Fibroblast of skin of back (primary cell): ENCODE results near the gene PPP1R11.
A peak's percentile ranks its signal among the peaks of the same experiment; 100 is the strongest.

ENCODE experiments used
- DNase-seq: peaks from one replicate; pipeline ENCODE4 v3.0.0-alpha.2; 2013

PPP1R11 gene

GRCh38 chr6:30061858-30062458, 5.0 kb upstream of the PPP1R11 start:
- peak; percentile 30 for DNase-seq

DNA sequence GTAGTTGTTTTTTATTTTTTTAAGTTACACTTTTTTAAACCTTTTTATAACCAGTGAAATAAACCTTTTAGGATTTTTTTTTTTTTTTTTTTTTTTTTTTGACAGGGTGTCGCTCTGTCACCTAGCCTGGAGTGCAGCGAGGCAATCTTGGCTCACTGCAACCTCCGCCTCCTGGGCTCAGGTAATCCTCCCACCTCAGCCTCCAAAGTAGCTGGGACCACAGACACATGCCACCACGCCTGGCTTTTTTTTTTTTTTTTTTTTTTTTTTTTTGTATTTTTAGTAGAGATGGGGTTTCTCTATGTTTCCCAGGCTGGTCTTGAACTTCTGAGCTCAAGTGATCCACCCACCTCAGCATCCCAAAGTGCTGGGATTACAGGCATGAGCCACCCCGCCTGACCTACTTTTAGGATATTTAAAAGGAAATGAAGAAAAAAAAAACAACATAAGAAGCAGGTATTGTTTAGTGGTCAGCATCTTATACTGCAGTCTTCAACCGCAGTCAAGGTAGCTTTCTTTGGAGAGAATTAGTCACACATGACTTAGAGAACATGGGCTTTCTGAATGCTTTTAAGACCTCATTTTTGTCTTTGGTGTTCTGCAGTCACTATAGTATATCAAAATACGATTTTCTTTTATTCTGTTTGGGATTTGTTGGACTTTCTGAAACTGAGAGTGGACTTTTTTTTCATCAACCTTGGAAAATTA, 4.4 kb upstream of the PPP1R11 start:
- no peak for DNase-seq

DNA sequence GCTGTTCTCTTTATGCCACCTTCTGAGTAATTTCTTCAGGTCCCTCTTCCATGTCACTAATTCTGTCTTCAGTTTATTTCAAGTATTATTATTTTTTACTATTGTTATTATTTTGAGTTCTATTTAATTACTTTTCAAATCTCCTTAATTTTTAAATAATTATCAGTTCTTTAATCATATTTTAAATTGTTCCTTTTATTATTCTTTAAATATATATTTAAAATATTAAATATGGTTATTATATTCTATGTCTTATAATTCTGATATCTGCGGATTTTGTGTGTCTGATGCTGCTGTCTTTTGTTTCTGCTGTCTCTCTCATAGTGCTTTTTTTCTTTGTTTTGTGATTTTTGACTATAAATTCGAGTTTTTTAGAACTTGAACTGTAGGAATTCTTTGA, 3.7 kb upstream of the PPP1R11 start:
- DNase-seq: no peak

DNA sequence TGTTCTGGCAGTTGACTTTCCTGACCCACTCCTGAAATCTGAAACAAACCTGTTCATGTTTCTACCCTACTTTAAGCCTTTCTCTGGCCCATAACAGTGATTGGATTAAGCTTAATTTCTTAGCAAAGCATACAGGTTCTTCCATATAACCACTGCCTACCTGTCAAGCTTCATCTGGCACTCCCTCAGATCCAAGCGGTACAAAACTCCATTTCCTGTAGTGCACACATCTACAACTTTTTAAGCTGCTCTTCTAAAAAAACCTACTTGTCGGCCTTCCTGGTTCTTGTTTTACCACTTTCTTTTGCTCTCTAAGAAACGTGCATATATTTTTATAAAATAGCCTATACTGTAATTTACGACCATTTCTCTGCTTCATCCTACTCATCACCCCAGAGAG, 916 bp upstream of the PPP1R11 start:
- DNase-seq: no peak

DNA sequence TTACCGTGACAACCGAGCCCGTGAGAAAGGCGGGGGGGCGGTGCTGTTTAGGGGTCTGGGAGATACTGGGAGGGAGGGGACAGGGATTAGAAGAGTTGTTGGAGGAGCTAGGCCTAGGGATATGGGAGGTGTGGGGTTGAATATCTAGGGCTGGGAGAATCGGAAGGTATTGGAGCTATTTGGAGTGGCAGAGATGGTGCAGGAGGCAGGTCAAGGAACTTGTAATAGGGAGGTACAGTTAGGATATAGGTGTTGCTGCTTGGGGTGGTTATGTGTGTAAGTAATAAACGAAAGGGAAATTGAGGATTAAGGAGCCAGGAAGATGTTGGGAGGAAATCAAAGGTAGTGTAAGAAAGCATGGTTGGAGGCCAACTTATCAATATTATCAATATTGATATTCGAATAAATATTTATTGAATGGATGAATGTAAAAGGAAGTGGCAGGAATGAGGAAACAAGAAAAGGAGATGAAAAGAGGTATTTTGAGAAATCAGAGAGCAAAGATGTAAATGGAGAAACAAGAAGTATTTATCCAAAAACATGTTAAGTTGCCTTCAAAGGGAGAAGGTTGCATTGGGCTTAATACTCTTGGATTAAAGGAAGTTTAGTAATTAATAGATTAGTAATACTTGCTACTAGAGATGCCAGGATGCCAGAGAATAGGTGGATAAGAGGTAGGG, 602 bp downstream of the PPP1R11 start:
- DNase-seq: no peak

DNA sequence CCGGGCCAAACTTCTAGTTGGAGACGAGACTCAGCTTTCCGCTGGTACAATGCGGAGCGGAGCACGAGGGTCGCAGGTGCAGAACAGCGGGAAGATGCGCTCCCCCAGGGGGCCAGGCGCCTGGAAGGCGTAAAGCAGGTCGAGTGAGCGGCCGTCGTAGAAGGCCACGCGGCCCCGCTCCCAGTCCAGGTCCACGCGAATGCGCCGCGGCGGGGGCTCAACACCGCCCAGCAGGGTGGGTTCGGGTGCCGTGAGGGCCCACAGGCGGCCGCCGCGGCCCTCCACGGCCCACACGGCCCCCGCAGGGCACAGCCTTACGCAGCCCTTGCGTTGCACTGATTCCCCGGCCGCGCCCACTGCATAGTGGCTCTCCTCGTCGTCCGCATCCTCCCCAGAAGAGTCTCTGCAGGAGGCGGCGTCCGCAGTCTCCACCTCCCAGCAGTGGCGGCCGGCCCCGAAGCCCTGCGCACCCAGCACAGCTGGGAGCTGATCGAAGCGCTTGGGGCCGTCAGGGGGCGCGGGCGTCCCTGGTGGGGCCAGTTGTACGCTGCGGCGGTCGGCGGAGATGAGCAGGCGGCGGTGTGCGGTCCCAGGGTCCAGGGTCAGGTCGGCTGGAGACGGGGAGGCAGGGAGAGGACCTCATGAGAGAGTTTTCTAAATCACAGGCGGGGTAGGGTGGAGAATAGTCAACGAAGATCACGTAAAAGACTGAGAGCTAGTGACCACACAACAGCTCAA, 4.3 kb downstream of the PPP1R11 start:
- DNase-seq: peak; percentile 27

GRCh38 chr6:30071858-30072257, 4.9 kb downstream of the PPP1R11 start:
- DNase-seq: no peak

DNA sequence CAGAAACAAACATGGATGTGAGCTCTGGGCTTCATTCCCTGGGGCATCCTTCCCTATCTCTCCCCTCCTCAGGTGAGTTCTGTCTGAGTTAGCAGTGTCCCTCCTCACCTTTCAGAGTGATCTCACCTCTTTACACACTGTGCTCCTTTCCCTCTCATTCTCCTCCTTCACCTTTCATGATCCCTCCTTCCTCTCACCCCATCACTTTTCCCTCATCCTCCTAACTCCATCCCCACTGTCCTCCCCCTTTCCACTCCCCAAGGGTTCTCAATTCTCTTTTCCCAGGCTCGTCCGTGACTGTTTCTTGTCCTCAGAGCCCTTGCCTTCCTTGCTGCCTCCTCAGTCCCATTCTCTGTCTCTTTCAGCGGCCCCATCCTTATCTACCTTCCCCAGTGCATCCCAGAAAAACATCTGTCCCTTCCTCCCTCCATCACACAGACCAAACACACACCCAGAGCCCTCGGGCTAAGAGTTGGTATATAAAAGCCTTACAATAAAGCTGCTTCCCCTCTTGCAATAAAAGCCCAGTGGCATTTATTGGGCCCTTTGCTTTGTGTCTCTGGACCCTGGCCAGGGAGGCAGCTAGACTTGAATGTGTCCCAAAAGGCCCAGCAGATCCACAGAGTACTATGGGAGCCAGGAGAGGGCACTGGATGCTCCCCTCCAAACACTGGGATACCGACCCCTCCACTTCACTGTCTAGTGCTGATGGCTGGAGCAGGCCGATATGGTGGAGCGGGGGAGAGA, 6.7 kb downstream of the PPP1R11 start:
- no peak for DNase-seq

DNA sequence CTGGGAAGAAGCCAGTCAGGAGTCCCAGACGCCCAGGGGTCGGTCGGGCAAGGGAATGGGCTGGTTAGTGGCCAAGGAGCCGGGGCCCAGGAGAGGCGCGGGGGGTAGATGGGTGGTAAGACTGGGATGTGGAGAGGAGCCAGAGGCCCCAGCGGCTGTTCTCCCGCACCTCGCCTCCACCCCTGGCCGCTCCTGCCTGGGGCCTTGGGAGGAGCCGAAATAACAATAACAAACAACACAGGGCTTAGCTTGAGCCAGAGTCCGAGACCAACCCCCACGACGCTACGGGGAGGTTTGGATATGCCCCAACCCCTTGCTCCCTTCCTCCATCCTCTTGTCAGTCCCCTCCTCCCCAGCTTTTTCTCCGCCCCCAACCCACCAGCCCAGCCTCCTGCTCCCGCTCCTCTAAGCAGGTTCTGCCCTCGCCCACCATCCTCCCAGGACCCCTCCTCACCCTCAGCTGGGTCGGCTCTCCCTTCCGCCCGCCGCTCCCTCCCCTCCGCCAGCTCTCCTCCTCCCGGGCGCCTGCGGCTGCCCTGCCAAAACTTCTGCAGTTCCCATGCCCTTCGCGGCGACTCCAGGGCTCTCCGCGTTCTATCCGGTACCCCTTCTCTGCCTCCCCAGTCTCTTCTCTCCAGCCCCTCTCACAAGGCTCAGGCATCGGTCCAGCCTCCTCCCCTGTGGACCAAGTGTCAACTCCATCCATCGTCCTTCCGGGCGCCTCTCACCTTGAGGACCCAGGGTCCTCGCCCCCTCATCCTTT, 7.5 kb downstream of the PPP1R11 start:
- no peak for DNase-seq

DNA sequence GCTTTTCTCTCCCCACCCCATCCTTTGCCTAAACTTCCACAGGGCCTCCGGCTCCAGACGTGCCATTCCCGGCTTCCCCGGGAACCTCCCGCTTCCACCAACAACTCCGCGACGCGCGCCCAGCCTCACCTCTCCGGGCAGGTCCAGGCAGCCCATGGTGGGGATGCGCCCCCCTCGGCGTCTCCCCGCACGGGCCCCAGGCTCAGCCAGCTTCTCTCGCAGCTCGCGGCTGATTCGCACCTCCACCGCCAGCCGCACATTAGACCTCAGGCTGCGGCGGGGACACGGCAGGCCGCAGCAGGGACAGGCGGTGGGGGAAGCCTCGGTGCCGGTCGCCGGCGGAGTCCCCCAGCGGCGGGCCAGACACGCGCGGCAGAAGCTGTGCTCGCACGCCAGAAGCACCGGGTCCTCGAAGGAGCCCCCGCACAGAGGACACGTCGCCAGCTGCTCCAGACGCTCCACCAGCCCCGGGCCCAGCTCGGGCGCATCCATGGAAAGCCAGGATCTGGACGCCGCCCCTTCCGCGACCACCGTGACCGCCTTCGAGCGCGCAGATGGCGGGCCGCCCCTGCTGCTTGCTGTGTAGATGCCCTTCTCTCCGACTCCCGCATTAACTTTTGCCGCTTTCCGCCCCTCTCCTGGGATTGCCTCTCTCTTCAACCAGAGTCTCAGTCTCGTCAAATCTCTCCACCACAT, 8.2 kb downstream of the PPP1R11 start, which contains the start of gene RNF39:
Gene RNF39, minus strand, starts transcription at position 676 of the 696 bp plus-strand sequence. Its CDS starts 184 bp downstream, at position 492.
- DNase-seq: no peak

DNA sequence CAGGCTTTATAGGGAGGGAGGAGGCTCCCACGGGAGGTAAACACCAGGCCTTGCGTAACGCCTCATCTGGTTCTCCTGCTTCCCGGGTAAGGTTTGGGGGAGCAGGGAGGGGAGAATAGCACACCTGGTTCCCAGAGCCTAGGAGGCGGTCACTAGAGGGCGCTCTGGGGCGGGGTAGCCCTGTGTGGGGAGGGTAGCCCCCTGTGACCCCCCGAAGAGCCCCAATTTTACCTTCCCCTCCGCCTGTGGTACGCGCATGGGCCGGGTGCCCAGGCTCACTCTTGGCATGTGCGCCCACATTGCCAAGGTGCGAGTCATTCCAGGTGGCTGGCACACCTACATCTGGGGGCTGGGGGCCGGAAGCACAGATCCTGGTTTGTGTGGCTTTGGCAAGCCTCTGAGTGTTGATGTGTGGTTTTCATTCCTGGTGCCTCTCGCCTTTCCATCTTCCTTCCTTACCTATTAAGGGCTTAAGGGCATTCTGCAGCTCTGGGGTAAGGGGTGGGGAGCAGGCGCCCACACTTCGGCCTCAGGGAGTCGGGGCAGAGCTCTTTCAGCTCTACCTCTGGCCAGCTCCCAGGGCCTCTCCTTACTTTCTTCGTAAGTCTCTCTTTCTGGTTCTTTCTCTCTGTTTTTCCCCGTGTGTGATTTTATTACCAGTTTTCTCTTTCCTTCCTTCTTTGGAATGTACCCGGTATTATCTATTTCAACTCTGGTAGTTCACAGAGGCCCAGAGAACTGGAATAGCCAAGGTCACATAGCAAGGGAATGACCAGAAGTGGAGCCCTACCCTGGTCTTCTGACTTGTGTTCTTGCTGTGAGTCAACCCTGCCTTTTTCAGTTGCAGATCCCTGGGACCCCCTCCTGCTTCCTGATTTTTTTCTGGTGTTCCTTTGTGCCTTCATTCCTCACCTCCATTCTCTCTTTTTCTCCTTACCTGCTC, 9.1 kb downstream of the PPP1R11 start:
- no peak for DNase-seq

GRCh38 chr6:30077218-30077617, 10.2 kb downstream of the PPP1R11 start:
- no peak for DNase-seq

GRCh38 chr6:30087876-30088275, 20.9 kb downstream of the PPP1R11 start:
- DNase-seq: no peak

DNA sequence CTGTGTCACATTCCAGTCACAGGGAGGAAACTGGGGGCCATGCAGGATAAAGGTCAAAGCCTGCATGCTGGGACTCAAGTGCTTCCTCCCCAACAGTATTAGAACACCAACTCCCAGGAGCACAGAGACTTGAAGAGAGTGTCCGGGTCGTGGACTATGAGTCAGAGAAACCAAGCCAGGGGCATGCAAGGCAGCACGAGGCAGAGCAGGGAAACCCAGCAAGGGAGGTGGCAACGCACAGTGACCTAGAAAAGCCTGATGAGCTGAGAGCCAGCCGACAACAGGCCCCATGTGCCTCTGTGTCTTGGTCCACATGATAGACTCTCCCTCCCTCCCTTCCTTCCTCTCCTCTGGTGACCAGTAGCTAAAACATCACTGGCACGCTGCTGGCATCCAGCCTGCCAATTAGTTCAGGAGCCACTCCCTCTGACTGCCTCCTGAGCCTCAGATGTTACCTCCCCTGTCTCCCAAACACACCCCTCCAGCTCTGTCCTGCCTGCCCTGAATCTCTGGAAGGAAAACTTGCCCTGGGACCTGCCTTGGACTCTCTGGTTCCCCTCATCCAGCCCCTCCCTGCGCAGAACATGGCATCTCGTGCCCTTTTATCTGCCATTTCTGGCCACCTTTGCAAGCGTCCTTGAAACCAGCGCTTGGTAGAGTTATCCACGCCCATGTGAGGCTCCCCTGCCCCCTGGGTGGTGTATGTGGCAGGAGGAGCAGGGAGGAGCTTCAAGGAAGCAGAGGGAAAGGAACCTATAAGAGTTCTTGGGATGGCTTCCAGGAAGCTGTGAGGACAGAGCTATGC, 24.8 kb downstream of the PPP1R11 start:
- peak; percentile 82 for DNase-seq

DNA sequence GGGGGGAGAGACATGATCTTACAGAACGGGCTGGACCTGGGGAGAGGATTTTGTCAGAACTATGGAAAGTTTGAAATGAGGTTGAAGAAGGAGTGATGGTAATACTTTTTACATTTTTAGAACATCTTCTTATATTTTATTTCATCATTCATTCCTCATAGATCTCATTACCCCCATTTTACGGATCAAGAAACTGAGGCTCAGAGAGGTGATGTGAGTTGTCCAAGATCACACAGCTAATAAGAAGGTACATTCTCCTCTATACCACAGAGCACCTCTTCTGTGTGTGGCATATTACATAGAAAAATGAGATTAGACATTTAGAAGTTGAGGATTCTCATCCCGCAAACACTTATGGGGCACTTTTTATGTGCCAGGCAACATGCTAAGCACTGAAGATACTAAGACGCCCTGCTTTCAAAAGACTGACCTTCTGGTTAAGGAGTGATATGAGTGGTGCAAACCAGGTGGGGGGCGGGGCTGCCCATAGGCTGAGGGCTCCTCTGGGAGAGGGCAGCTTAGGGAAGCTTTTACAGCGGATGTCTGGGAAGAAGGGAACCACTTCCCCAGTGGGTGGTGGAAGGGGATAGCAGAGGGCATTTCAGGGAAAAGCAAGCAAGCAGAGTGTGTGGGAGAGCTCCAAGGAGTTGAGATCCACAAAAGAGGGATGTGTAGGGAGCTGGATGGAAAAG, 26.0 kb downstream of the PPP1R11 start:
- no peak for DNase-seq

DNA sequence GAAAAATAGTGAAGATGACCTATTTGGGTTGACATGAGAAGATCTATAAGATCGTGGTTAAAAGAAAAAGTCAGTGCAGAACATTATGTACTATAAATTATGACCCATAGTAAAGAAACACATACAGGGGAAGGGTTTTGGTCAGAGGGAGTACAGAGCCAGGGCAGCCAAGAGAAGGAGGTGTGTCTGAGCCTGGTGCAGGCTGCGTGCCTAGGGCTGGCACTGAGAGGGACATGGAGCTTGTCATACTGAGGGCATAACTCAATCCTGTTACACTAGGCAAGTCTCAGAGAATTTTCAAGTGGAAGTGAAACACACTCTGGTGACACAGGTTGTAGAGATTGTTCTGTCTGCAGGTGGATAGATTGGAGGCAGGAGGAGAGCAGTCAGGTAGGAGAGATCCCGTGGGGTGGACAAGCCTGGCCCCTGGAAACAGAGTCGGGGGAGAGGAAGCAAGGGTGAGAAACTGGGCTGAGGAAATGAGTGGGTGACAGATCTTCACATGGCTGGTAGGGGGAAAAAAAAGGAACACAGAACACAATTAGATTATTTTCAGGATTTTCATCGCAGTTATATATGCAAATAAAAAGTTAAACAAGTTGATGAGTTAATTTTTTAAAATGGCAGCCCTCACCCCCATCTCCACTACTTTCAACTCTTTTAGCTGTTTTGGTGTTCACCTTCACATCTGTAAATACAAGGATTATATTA, 27.1 kb downstream of the PPP1R11 start:
- no peak for DNase-seq

- no peak for DNase-seq
These were observed 29.8 kb downstream of the PPP1R11 start for GRCh38 chr6:30096829-30097228.
